T1000 (cell line): ENCODE results near the gene CMTM5.
"Not testable (repeated sequence)": the region's sequence is repeated elsewhere in the genome, so short reads cannot be mapped to it uniquely, and the experiment has no call there.

Experiments used
- DNase-seq: peaks from one replicate; lab custom pipeline; 2025; ENCODE audit warnings: mixed read lengths; lab: John Stamatoyannopoulos, UW

CMTM5 gene

DNA sequence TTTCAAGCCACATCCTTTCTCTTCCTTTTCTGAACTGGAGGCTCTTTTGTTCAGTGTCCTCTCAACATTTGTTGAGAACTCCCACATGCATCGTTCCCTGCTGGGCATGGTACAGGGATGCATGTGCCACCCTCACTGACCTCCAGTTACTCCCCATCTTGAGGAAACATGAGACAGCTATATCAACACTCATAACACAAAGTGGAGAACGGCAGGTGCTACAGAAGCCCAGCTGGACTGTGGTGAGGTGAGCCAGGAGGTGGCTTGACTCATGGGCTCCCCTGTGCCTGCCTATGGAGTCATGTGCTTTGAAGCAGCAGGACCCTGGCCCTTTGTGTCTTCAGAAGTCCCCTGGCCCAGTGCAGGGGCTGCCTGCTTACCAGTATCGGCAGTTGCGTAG is 21.5 kb downstream of the CMTM5 start:
- DNase-seq, result no peak

DNA sequence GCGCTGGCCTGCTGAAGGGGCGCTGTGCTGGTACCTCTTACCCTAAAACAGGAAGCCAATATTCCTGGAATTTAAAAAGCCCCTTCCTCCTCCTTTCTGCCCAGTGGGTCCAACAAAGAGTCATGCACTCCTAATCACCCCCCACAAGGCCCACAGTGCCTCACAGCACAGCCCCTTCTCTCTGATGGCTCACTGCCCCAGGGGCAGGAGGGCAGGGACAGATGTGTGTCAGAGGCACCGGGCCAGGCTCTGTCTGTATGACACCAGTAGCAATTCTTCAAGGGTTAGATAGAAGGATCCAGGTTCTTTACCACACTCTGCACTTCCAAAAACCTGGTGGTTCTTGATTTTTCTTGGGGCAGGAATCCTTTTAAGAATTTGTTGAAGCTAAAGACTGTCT is 22.3 kb downstream of the CMTM5 start:
- DNase-seq, result no peak

DNA sequence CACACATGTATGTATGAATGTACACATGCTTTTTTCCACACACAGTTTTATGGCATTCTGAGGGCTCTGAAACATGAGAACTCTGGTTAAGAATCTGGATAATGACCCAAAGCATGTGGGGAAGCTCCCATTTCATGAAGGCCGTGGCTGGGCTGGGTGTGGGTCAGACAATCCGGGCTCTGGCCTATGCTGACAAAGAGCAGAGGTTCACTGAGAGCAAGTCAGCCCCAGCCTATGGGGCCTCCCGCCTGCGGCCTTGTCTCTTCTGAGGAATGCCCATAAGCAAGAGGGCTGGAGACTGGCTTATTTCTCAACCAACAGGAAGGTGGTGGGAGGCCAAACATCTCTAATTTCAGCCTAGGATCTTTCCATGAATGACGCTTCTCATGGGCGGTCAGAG is 22.7 kb downstream of the CMTM5 start:
- no peak for DNase-seq

DNA sequence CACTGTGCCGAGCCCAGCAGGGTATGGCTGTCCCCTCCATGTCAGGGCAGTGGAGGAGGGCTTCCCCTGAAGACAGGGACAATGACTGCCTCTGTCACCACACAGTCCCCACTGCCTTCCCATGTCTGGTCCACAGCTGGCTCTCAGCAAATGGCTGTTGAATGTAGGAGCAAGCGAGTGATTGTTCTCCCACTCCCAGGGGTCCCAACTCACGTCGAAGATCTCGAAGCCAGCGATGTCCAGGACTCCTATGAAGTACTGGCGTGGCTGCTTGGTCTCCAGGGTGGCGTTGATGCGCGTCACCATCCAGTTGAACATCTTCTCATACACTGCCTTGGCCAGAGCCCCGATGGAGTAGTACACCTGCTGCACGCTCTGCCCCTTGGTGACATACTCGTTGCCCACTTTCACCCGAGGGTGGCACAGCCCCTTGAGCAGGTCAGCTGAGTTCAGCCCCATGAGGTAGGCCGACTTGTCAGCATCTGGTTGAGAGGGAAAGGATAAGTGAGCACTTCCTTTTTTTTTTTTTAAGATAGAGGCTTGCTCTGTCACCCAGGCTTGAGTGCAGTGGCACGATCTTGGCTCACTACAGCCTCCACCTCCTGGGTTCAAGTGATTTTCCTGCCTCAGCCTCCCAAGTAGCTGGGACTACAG is 23.8 kb downstream of the CMTM5 start:
- DNase-seq, result not testable (repeated sequence)

DNA sequence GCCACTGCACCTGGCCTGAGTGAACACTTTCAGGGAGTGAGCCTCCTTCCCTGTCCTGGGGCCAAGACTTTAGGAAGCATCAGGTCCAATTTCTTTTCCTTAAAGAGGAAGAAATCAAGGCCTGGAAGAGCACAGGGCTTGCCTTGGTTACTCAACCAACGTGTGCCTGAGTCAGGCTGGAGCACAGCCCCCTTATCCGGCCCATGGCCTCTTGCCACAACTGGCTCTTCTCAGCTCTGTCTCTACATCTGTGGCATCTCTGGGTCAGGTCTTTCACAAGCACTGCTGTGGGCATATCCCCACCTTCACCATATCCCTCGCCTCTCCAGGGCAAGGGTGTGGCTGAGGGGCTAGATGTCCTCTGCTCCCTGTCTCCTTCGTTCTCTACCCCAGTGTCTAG is 24.4 kb downstream of the CMTM5 start:
- no peak for DNase-seq

DNA sequence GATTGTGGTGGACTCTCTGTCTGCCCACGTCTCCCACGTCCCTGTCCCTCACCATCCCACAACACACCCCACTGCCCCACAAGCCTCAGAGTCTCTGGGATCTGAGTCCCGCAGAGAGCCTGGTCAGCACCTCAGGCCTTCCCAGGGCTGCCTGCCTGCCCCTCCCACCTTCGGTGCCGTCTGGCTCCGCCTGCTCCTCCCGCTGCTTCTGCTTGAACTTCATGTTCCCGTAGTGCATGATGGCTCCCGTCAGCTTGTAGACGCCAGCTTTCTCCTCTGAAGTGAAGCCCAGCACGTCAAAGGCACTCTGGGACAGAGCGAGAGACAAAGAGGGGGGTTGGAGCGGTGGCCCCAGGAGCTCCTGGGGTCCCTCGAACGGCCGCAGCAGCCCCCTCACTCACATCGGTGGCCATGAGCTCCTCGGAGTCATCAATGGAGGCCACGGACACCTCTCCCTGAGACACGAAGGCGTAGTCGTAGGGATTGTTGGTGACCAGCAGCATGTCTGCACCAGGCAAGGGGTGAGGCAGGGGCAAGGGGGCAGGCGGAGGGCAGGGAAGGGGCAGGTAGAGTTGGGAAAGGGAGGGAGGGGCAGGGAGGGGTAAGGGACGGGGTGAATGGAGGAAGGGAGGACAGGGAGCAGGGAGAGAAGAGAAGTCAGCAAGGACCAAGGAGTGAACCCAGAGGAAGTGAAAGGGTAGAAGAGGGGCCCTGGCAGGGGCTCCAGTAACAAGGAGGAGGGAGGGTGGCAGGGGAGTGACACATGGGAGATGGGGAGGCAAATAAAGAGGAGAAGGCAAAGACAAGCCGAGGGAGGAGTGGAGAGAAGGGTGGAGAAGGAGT is 25.7 kb downstream of the CMTM5 start:
- no peak for DNase-seq

DNA sequence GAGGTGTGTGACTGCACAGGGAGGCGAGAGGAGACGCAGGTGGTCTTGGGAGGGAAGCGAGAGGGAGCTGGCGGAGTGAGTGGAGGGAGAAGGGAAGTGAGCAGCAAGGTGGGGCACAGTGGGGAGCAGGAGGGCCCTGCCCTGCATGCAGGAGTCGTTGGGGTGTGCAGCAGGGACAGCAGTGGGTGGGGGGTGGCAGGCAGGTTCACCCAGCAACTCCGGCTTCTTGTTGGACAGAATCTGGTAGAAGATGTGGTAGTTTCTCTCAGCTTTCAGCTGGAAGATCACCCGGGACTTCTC is 26.2 kb downstream of the CMTM5 start:
- DNase-seq, result no peak

DNA sequence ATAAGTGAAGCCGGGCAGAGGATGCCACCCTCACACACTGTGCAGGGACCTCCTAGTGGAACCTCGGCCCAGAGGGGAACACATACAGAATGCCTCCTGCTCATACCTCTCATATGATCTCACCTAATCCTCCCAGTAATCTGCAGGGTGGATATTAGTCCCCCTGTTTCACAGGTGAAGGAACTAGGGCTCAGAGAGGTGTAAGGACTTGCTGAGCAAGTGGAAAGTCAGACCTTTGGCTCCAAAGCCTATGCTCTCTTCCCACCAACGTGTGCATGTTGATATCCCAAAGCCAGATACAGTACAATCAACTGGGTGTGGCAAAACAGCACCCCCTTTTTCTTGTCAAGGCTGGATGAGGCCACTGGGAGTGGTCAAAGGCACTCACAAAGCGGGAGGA is 27.1 kb downstream of the CMTM5 start:
- DNase-seq, result no peak

DNA sequence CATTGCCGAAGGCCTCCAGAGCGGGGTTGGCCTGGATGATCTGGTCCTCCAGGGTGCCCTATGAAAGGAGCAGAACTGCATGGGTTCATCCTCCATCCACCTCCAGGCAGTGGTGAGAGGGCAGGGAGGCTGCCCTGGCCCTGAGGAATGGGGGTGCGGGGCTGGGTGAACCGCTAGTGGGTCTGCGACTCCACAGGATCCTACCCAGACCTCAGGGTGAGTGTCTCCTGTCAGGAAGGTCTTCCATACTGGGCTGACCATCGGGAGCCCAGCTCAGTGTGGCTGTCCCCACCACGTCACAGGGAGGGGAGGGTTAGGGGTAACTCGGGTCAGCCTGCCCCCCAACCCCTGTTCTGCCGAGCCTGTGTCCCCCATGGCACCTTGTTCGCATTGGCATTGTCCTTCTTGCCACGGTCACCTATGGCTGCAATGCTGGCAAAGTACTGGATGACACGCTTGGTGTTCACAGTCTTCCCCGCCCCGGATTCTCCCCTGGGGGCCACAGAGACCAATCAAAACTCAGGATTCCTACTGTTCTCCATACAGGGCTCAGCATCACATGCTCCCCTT is 27.6 kb downstream of the CMTM5 start:
- DNase-seq, result no peak

DNA sequence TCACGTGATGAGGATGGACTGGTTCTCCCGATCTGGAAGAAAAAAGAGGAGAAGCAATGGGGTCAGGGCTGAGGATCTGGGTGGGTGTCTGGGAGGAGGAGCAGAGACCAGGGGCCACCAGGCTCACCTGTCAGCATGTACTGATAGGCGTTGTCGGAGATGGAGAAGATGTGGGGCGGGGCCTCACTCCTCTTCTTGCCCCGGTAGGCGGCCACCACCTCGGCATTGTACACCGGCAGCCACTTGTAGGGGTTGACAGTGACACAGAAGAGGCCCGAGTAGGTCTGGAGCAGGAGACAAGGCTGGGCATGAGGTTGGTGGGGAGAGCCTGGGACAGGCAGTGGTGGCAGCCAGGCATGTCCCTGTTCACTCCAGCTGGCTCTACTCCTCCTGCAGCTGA is 28.2 kb downstream of the CMTM5 start:
- no peak for DNase-seq

DNA sequence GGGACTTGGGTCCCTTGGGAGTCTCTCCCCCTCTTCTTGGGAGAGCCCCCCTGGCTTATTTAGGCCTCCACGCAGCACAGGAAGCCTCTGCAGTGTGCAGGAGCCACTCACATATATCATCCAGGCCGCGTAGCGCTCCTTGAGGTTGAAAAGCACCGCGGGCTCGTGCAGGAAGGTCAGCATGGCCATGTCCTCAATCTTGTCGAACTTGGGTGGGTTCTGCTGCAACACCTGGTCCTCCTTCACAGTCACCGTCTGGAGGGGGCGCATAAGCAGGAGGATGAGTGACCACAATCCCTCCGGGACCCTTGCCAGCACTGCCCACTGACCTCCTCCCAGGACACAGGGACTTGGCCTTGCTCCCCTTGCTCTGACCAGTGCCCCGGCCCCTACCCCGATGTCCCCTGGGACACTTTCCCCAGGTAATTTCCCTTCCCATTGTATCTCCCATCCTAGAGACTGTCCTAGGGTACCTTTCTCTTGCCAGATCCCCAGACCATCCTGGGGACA is 28.7 kb downstream of the CMTM5 start:
- no peak for DNase-seq

DNA sequence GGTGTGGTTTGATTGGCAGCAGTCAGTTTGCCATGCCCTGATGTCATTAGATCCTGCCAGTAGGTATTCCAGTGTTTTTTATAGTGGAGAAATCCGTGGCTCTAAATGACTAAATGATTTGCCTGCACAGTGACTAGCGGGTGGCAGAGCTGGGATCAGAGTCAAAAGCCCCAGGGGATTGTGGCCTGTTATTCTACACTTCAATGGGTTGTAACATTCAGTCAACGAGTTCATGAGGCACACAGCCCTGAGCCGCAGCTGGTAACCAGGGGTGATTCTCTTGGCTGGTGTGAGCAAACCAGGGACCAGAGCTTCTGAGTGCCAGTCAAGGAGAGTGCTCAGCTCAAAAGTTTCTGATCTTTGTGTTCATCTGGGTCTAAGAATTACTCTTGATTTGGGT is 29.4 kb downstream of the CMTM5 start:
- DNase-seq, result no peak

DNA sequence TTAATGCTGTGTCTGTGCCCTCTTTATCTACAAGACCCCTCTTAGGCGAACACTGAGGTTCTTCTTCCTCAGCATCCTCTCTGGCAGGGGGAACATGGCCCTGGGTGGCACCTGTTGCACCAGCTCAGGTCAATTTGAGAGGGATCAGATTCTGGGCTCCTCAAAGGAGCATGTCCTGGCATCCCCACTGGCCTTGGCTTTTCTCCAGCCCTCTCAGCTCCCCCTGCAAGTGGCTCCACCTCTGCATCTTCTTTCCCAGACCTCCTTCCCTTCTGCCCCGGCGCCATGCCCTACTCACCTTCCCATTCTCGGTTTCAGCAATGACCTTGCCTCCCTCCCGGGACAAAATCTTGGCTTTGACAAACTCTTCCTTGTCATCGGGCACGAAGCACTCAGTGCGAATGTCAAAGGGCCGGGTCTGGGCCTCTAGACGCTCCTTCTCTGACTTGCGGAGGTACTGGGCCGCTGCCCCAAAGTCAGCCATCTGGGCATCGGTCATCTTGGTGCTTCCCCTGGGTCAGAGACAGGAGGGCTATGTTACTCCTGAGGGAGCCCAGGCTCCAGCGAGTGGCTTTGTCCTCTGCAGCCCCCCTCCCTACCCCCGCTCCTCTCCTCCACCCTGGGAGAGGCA is 30.0 kb downstream of the CMTM5 start:
- DNase-seq, result no peak

DNA sequence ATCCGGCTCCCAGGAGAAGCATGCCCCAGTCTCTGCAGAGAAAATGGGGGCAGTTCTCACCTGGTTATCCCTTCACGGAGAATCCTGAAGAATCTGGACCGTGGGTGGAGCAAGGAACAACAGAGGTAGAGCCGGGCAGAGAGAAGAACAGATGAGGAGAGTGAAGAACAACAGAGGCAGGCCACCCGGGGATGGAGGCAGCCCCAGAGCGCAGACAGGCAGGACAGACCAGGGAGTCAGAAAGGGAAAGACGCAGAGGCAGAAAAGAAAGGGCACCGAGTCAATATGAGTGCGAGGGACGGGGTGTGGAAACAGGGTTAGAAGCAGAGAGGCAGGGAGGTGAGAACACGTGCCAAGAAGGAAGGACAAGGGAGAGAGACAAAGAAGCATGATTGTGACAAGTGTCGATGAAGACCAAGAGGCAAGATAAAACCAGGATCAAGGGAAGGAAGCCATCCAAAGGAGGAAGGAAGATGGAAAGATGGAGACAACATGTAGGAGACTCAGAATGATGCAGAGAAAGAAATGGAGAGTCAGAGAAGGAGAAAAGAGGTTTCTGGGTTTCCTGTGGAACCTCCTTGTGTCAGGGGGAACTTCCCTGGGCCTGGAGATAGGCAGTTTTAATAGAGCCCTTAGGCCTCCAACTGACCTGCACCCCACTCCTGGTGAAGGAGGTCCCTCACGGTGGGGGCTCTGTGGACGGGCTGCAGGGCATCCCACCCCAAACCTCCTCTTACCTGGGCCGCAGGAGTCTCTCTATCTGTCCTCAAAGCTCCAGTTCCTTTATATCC is 30.9 kb downstream of the CMTM5 start, which contains the start of gene MYH6:
TSS of gene MYH6 (minus strand) at position 758 of the 791 bp plus-strand sequence. CDS start 1,050 bp downstream, outside the sequence.
- DNase-seq, result no peak

DNA sequence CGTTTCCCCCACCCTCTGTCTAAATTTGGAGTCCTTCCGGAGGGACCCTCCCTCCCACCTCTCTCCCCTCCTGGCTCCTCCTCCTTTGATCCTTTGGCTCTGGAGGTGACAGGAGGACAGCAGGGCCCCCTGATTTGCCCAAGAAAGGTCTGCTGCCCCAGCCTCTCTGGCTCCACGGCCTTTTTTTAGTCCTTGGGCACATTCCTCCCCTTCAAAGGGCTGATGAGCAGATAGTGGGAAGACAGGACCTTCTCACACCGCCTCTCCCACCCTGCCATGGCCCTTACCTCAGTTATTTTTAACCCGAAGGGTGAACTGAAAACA is 31.4 kb downstream of the CMTM5 start:
- no peak for DNase-seq

DNA sequence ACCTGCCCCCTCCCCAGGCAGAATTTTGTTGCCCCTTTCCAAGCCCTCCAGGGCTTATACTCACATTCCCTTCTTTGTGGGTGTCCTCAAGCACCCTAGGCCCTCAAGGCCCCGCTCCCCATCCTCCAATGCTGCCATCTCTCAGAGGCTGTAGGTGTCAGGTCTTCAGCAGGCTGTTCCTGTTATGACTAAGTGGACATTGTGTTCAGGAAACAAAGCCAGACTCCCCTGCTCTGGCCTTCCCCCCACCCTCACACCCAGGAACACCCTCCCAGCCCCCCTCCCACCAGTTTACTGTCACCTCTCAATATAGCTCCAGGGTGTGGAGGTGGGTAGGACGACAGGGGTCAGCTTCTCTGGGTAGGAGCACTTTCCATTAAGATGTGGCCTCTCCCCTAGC is 32.6 kb downstream of the CMTM5 start:
- no peak for DNase-seq

DNA sequence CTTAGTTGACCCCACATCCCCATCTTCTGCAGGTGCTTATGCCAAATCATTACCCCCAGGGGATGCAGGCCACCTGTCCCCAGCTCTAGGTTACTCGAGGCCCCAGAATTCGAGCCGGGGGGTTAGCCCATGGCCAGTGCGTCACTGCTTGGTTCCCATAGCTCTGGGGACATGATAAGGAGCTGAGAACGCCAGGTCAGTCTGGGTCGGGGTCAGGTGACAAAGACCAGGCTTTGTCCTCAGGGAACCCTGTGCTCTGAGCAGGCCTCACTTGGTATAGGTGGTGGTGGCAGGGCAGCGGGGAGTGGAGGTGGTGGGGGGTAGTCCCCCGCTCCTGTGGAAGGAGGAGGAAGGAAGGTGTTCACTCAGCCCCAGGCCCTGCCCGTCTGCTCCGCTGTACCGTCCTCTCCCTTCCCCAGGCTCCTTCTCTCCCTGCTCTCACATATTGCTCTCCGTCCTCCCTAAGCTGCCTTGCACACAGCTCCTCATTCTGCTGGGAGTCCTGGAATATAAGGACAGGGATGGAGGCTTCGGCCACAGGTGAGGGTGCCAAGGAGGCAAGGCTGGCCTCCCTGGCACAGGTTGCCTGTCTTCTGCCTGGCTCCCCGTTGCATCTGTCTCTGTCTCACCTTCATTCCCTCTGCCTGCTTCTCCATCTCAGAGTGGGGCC is 33.3 kb downstream of the CMTM5 start:
- no peak for DNase-seq

DNA sequence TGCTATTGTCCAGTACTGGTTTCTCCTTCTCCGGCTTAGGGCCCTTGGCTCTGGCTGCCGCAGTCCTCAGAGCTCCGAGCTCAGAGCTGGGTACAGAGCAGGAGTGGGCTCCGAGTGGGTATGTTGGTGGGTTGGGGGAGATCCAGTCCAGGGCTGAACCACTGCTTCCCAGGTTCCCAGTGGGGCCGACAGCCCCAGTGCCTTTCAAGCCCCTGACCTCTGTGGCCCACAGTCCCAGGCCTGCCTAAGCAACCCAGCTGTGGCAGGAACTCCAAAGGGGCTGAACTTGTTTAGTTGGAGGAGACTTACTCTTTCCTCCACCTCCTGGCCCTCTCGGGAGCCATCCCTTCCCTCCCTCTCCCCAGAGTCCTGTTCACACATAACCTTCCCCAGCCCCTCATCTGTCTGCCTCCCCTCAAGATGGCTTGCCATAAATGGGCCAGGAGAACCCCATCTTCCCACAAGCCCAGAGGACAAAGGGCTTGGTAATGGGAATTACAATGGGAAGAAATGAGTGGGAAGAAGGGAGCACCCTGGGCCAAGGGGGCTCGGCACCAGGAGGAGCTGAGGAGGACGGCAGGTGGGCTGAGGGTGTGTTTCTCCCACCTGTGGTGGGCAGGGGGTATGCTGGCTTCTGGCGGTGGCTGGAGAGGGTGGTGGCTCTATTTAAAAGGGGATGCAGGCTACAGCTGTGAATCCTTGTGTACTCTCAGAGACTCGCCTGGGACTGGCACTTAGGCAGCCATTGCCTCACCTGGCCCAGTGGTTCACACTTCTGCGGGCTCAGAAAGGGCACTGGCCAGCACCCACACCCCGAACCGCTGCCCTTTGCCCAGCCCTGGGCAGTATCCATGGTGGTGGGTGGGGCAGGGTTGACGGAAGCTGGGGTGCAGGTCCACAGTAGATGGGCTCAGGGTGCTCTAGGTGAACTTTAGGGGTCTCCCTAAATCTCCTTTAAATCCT is 35.0 kb downstream of the CMTM5 start:
- DNase-seq, result no peak

DNA sequence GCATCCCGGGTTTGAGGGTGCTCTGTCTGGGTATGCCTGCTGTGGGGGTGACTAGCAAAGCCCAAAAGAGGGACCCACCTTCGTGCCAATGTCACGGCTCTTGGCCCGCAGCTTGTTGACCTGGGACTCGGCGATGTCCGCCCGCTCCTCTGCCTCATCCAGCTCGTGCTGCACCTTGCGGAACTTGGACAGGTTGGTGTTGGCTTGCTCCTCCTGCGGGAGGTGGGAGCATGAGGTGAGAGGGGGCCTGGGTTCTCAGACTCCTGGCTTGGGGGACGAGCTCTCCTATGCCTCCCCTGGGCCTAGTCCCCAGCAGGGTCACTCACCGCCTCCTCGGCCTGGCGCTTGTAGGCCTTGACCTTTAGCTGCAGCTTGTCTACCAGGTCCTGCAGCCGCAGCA is 36.8 kb downstream of the CMTM5 start:
- DNase-seq, result no peak

DNA sequence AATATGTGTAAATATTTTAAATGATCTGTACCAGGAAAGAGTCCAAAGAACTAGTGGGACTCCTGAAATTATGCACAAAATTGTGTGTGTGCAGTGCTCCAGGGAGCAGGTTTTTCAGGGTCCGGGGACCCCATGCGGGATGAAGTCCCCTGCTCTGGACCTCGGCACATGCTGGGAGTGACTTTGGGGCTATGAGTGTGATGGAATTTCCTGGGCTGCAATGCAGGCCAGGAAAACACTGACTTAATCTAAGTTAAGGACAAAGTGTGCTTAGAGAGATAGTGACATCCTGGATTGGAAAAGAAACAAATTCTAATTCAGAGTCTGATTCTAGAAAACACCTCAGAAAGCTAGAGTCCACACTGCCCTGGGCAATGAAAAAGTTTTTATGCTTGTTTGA is 37.4 kb downstream of the CMTM5 start:
- DNase-seq, result no peak
